Endodermal cell (in vitro differentiated cells): Measurements from ENCODE around the gene ACOX3. TPM values are rescaled to one million over a fixed set of nuclear protein-coding genes. Genes with fewer than 3 reads are reported as not detected.

Experiments used
- DNase-seq: peaks from one replicate; pipeline ENCODE4 v3.0.0-alpha.2; 2017
- H3K27ac ChIP-seq: 2 replicates; pipeline ENCODE4 v1.5.1; 2013; ENCODE audit warnings: mild to moderate bottlenecking, low read depth, low read length, moderate library complexity
- H3K27me3 ChIP-seq: 2 replicates; pipeline ENCODE4 v1.6.1; 2013; ENCODE audit warnings: mild to moderate bottlenecking, low read length, moderate library complexity; ENCODE audit not compliant: insufficient read depth, control insufficient read depth, poor library complexity, severe bottlenecking
- H3K36me3 ChIP-seq: 2 replicates; pipeline ENCODE4 v1.7.0; 2013; ENCODE audit warnings: mild to moderate bottlenecking, low read length, moderate library complexity; ENCODE audit not compliant: control insufficient read depth, insufficient read depth
- H3K4me1 ChIP-seq: one replicate; pipeline ENCODE4 v1.7.0; 2013; ENCODE audit warnings: low read length; ENCODE audit not compliant: control insufficient read depth, insufficient read depth
- H3K4me3 ChIP-seq: 2 replicates; pipeline ENCODE4 v1.5.1; 2013; ENCODE audit warnings: mild to moderate bottlenecking, low read length, moderate library complexity
- H3K9ac ChIP-seq: 2 replicates; pipeline ENCODE4 v1.6.1; 2013; ENCODE audit warnings: mild to moderate bottlenecking, low read length, moderate library complexity; ENCODE audit not compliant: poor library complexity, severe bottlenecking; ENCODE audit errors: extremely low read depth
- H3K9me3 ChIP-seq: 2 replicates; pipeline ENCODE4 v1.6.1; 2013; ENCODE audit warnings: mild to moderate bottlenecking, low read length, moderate library complexity; ENCODE audit not compliant: control insufficient read depth
- H3K27ac Mint-ChIP-seq: 2 replicates; pipeline ENCODE4 v1.8.0; 2020; ENCODE audit warnings: mixed read lengths
- H3K27me3 Mint-ChIP-seq: 2 replicates; pipeline ENCODE4 v1.8.0; 2021; ENCODE audit warnings: mild to moderate bottlenecking, mixed read lengths; ENCODE audit not compliant: insufficient read depth
- H3K36me3 Mint-ChIP-seq: 2 replicates; pipeline ENCODE4 v1.8.0; 2020; ENCODE audit warnings: low read depth, mixed read lengths
- H3K4me1 Mint-ChIP-seq: 2 replicates; pipeline ENCODE4 v1.8.0; 2020; ENCODE audit warnings: mixed read lengths
- H3K4me3 Mint-ChIP-seq: 2 replicates; pipeline ENCODE4 v1.8.0; 2020; ENCODE audit warnings: mild to moderate bottlenecking, moderate library complexity, mixed read lengths
- H3K9me3 Mint-ChIP-seq: 2 replicates; pipeline ENCODE4 v1.8.0; 2020; ENCODE audit warnings: mild to moderate bottlenecking, mixed read lengths
- CTCF ChIP-seq: fragments of 200-600 bp; sonication (generic); conservative IDR thresholded peaks from 2 replicates; pipeline ENCODE4 v1.5.0; 2021; ENCODE audit warnings: antibody characterized with exemption, mild to moderate bottlenecking
- WGBS, 2 experiments: methylation state at CpG; one replicate each; pipeline versions ENCODE4 v1.1.5 to v1.1.7; 2013; ENCODE audit warnings: missing lambda C conversion rate in 2 of 2, mixed read lengths in 1 of 2; ENCODE audit not compliant: insufficient coverage in 1 of 2, insufficient read length in 1 of 2; 5-methylcytosine and 5-hydroxymethylcytosine counted together
- total RNA-seq, 2 donors: library from RNA; stranded (reverse); fragmentation: NEBNext Ultra II Directional in 1 of 2; extraction: Animal tissue kit (Norgen Biotek cat#: 25700) in 1 of 2; gene quantifications; 2 replicates in 1 of 2; 3 replicates in 1 of 2; pipeline ENCODE4 v1.2.1, GENCODE V29; 2021

Gene ACOX3
- total RNA-seq, 2 donors from 2014 or later, result 55.1 to 146 TPM

GRCh38 chr4:8410066-8410625, 30.4 kb downstream of the ACOX3 start:
- Mint-ChIP-seq H3K36me3 (peaks cover 75% of the 10 kb centered on the region), H3K4me3 (no peak overlapping the region), H3K27me3 (no peaks in the 10 kb centered on the region), H3K9me3 (peaks cover 14% of the 10 kb centered on the region), H3K4me1 (no peaks in the 10 kb centered on the region), H3K27ac (no peak overlapping the region)
- 93 to 100% methylated on average over 8 to 9 of the region's 9 CpGs for WGBS, 2 experiments
- Histone ChIP-seq H3K36me3 (peaks cover 94% of the 10 kb centered on the region), H3K27me3 (no peaks in the 10 kb centered on the region), H3K9ac (no peak overlapping the region), H3K4me1 (no peaks in the 10 kb centered on the region), H3K9me3 (no peaks in the 10 kb centered on the region), H3K4me3 (no peak overlapping the region), H3K27ac (no peak overlapping the region)
- no peak for DNase-seq
- TF ChIP-seq CTCF, result no peak

- H3K27ac Mint-ChIP-seq, result no peak overlapping the region
- no peak overlapping the region for H3K4me3 Mint-ChIP-seq
- H3K27me3 ChIP-seq, result no peaks in the 10 kb centered on the region
- WGBS, 2 experiments, result 95 to 97% methylated on average over 5 to 17 of the region's 17 CpGs
- H3K9ac ChIP-seq, result no peak overlapping the region
- no peaks in the 10 kb centered on the region for H3K27me3 Mint-ChIP-seq
- peaks cover 94% of the 10 kb centered on the region for H3K36me3 ChIP-seq
- H3K27ac ChIP-seq, result no peak overlapping the region
- no peak for DNase-seq
- H3K36me3 Mint-ChIP-seq, result peaks cover 75% of the 10 kb centered on the region
- no peaks in the 10 kb centered on the region for H3K4me1 ChIP-seq
- no peak overlapping the region for H3K4me3 ChIP-seq
- H3K4me1 Mint-ChIP-seq, result no peaks in the 10 kb centered on the region
- peaks cover 14% of the 10 kb centered on the region for H3K9me3 Mint-ChIP-seq
- no peak for TF ChIP-seq CTCF
- H3K9me3 ChIP-seq, result no peaks in the 10 kb centered on the region
Observed at GRCh38 chr4:8409264-8410065, 31.1 kb downstream of the ACOX3 start.

DNA sequence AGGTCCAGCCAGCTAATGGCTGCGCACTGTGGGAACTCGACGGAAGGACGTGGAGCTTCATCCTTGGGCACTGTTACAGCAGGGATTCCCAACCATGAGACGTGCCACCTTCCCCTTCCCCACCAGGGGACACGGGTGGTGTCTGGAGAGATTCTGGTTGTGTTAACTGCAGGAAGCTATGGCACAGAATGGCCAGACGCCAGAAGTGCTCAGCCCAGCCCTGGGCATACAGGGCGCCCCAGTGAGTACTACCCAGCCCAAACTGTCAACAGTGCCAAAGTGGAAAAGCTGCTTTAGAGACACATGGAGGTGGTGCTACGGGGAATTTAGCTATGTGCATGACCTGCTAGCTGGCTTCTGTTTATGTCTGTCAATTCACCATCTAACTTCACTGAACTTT, 32.8 kb downstream of the ACOX3 start:
- Histone ChIP-seq H3K27ac (no peak overlapping the region), H3K27me3 (no peaks in the 10 kb centered on the region), H3K4me3 (no peak overlapping the region), H3K36me3 (peaks cover 96% of the 10 kb centered on the region), H3K9me3 (no peaks in the 10 kb centered on the region), H3K4me1 (no peaks in the 10 kb centered on the region), H3K9ac (no peak overlapping the region)
- peaks cover 14% of the 10 kb centered on the region for H3K9me3 Mint-ChIP-seq
- H3K36me3 Mint-ChIP-seq, result peaks cover 68% of the 10 kb centered on the region
- no peak overlapping the region for H3K4me3 Mint-ChIP-seq
- no peak for DNase-seq
- 94 to 100% methylated on average over 5 to 9 of the region's 9 CpGs for WGBS, 2 experiments
- no peaks in the 10 kb centered on the region for H3K4me1 Mint-ChIP-seq
- H3K27ac Mint-ChIP-seq, result no peak overlapping the region
- no peak for TF ChIP-seq CTCF
- H3K27me3 Mint-ChIP-seq, result no peaks in the 10 kb centered on the region
